Fibroblast of skin of right biceps (primary cell): ENCODE results near the gene ONECUT3.

Experiments used
- DNase-seq: peaks from one replicate; pipeline ENCODE4 v3.0.0-alpha.2; 2013

The ONECUT3 gene

DNA sequence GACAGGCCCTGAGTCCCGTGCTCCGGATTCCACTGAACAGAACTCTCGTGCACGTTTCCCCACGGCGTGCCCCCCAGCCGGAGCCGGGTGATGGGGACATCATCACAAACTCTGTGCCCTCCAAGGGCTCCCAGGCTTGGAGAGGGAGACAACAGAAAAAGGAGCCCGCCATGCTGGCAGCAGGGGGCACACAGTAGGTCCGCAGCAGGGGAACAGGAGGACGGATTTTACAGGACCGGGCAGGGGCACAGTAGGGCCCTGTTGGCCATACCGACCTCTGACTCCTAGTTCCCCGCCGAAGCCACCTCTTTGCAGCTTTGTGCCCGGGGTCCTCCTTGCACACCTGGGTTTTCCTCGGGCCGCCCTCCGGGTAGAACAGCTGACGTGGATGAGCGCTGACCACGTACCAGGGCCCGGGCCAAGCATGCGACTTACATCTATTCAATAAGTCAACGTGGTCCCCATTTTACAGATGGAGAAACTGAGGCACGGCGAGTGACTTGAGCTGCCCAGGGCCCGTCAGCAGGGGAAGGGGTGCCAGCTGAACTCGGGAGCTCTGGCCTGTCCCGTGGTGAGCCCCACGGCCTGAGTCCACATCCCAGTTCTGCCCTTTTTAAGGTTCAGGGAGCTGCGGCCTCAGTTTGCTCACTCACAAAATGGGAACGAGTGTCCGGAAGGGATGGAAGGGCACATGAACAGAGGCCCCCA lies 10.2 kb upstream of the ONECUT3 start:
- no peak for DNase-seq

GRCh38 chr19:1744133-1744665 lies 9.1 kb upstream of the ONECUT3 start:
- no peak for DNase-seq

- DNase-seq: no peak
Observed at GRCh38 chr19:1744822-1745563, 8.3 kb upstream of the ONECUT3 start.

DNA sequence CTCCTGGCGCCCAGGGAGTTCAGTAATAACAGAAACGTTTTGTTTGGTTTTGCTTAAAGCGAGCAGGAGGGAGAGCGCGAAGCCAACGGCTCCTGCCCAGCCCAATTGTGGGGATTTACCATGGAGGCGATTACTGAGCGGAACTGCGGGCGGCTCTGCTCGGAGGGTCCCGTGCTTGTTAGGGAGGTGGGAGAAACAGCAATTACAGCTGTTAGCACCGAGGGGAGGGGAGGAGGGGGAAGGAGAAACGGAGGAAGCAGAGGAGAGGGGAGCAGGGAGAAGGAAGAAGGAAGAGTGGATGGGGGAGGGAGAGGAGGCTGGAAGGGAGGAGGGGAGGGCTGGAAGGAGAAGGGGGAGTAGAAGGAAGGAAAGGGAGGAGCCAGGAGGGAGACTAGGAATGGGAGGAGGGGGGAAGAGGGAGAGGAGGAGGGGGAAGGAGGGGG lies 7.7 kb upstream of the ONECUT3 start:
- DNase-seq: no peak

GRCh38 chr19:1746401-1747284 lies 6.7 kb upstream of the ONECUT3 start:
- DNase-seq: peak; percentile 49

DNA sequence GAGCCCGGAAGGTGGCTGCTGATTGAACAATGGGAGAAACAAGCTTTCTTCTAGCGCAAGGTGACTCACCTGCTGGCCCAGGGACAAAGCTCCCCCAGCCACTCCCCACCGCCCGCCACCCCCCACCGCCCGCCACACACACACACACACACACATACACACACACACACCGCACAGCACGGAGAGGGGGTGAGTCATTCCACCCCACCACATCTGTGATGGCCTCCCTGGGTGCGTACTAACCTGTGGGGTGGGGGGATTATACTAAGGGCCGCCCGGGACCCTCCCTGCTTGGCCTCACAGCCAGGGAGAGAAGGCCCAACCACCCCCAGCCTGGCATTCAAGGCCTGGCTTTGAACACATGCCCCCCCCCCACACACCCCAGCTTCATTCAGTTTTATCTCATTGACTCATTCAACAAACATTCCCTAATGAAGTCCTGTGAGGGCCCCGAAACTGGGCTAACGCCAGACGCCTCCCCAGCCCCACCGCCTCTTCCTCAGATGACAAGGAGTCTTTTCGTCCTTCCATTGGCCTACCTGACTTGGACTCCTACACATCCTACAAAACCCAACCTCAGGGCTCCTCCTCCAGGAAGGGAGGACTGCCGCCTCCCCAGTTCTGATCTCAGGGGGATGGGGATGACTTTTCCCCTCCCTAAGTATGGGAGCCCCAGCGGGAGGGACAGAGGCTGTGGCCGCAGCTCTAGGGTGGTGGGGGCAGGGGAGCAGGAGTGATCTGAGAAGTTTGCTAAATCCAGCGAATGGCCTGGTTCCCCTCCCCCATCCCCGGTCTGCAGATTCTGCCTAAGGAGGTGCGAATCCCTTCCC lies 5.8 kb upstream of the ONECUT3 start:
- DNase-seq: peak; percentile 95

DNA sequence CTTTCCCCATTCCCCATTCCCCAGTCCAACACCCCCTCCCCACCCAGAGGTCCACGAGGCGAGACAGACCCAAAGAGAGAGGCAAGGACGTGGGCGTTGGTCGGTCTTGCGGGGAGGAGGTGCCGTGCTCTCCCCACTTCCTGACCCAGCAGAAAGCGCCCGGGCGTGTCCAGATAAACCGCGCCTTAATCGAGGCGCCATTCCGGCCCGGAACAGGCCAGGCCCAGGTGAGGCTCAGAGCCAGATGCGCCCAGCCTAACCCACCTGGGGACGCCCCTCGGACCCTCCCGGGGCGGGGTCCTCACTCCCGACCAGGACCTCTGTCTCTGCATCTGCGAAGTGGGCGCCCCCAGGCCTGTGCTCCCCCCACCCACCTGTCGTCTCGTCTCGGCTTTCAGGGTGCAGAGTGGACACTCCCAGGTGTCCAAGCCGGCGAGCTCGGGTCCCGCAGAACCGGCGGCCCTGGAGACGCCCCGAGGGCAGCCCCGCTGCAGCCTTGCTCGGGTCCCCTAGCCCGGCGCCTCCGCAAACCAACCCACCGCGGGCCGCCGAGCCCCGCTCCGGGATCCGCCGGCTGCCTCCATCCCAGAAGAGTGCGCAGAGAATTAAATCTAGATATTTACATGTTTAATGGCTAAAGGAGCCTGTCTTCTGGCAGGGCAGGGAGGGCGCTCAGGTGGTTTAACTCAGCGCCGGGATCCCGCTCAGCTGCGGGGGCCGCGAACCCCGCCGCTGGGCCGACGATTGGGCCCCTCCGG lies 5.0 kb upstream of the ONECUT3 start:
- no peak for DNase-seq

DNA sequence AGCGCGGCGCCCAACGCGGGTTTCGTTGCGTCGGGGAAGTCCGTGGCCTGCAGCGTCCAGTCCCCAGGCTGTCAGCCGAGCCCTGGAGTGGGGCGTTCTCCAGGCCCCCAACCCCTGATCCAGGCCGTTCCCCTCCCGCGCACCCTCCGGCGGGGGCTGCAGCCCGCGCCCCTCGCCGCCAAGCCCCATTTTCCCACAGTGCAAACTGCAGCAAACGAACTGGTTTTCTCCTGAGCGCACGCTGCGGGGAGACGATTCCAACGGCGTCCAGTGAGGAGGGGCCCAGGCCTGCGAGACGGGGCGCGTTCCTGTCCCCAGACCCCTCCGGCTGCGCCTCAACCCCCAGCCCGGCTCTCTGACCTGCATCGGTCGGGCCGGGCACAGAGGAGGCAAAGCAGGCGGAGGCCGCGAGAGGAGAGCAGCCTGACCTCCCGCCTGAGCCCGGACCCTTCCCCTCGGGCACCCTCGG lies 4.4 kb upstream of the ONECUT3 start:
- DNase-seq: no peak

- DNase-seq: no peak
Observed at GRCh38 chr19:1749373-1750342, 3.6 kb upstream of the ONECUT3 start.

- DNase-seq: no peak
Observed at GRCh38 chr19:1750343-1751021, 2.8 kb upstream of the ONECUT3 start.

DNA sequence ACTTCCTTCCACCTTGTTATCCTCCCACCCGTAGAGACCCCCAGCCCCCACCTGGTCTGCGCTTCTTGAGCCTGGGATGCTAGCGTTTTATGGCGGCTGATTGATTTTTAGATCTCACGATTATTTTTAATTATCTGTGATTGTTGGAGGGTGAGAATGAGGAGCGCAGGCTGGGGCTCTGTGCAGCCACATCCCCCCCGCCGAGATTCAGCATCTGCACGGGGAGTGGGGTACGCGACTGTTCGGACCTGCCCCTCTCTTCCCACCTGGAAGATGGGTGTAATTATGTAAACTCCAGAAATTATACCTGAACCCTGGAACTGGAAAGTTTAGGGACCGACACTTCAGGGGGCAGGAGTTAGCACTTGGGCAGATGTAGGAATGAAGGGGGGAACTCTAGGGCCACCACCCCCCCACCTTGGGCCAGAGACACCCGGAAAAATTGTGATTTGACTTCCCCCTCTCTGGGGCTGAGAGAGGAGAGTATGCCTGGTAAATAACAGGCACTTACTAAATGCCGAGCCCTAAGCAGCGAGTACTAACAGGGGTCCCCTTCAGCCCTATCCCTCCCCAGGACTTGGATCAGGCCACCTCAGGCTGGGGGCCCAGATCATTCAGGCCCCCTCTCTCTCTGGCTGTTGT lies 1.8 kb upstream of the ONECUT3 start:
- DNase-seq: no peak

DNA sequence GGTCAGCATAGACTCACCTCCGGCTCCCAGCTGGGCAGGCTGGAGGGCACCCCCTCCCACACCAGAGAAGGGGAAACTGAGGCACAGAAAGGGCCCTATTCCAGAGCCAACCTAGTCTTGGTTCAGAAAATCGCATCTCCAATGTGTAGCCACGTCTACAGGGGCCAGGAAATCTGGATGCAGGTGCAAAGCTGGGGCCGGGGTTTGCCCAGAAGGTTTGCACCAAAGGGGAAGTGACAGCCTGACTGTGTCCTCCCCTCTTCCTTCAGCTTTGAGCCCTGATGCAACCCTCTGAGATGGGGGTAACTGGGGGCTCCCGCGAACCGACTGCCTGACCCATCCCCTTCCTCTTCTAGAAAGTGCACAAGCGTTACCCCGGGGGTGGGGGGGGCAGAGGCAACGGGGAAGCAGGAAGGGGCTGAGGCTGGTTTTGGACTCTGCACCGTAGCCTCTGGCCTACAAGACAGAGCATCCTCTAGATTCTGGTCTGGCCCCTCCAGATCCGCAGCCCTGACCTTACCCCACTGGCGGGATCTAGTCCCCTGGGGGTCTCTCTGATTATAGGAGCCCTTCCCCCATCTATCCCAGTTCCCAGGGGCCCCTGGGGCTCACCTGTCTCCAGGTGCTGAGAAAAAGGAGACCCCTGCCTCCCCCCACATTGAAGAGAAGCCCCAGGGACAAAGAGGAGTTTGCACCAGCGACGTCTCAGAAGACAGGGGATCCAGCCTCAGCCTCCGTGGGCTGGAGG lies 1.1 kb upstream of the ONECUT3 start:
- DNase-seq: no peak

DNA sequence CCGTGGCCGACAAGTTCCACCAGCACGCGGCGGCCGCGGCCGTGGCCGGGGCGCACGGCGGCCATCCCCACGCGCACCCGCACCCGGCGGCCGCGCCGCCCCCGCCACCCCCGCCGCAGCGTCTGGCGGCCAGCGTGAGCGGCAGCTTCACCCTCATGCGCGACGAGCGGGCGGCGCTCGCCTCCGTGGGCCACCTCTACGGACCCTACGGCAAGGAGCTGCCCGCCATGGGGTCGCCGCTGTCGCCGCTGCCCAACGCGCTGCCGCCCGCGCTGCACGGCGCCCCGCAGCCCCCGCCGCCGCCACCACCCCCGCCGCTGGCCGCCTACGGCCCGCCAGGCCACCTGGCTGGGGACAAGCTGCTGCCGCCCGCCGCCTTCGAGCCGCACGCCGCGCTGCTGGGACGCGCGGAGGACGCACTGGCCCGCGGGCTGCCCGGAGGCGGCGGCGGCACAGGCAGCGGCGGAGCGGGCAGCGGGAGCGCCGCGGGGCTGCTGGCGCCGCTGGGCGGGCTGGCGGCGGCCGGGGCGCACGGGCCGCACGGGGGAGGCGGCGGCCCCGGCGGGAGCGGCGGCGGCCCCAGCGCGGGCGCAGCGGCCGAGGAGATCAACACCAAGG lies 821 bp downstream of the ONECUT3 start:
- no peak for DNase-seq

DNA sequence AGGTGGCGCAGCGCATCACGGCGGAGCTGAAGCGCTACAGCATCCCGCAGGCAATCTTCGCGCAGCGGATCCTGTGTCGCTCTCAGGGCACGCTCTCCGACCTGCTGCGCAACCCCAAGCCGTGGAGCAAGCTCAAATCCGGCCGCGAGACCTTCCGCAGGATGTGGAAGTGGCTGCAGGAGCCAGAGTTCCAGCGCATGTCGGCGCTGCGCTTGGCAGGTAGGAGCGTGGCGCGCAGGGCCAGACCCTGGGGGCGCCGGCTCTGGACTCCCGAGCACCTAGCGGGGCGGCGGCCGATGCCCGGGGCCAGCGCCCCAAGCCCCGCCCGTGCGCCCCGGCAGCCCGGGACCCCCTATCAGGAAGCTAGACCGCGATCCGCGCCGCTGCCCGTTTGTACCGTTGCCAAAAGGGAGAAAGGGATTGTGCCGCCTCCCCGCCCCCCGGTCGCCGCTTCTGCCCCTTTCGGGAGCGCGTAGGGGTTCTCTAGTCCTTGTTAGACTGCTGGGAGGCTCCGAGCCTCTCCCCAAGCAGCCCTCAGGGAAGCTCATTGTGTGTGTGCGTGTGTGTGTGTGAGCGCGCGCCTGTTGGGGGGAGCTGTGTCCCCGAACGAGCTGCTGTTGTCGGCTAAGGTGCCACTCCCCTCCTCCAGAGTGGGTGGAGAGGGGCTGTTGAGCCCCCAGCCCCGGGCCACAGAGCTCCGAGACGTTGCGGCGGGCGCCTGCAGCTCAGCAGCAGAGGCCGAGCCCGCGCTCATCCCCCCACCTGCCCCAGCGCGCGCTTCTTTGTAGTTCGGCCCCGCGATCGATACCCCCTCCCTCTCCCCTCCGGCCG lies 1.5 kb downstream of the ONECUT3 start:
- peak; percentile 15 for DNase-seq

- DNase-seq: no peak
Observed at GRCh38 chr19:1755467-1756171, 2.3 kb downstream of the ONECUT3 start.

GRCh38 chr19:1756264-1756663 lies 3.0 kb downstream of the ONECUT3 start:
- no peak for DNase-seq
